ENCODE measurements around the gene ZNF613.
"Not testable (repeated sequence)": the region's sequence is repeated elsewhere in the genome, so short reads cannot be mapped to it uniquely, and the experiment has no call there.

Gene ZNF613

DNA sequence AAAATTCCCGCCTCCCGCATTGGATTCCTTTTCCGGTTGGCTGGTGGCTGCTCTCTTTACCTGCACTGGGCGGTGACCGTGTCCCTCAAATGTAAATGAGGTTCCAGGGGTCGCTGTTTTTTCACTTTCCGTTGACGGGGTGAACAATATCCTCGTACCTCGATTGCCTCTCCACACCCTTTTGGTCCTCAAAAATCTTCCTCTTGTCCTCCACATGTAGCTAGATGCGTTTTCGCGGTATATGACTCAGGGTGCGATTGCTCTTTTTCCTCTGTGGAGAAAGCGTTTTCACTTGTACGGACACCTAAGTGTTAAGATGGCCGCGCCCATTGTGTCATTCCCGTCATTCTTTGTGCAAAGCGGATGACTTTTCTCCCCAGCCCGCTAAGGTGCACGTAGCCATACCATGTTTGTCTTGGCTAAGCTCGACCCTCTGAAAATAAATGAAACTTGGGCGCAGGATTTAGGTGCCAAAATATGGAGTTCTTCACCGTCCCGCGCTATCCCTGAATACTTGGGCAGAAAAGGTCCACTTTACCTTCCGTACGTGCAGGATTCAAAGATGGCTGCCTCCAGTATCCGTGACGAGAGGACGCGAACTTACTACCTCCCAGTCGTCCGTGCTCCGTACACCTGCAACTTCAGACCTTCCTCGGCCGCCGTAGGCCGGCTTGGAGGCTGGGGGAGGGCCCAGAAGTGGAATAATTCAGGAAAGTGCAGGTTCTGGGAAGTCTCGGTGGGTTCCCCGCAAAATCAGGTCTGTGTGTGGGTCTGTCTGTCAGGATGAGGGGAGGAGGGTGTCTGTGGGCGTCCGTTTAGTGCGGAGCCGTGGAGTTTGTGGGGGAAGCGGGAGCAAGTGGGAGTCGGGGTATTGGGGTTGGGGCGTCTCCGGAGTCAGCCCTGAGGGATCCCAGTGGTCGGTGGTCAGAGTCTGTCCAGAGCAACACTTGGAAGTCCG lies at the start of gene ZNF613:
ZNF613 (plus strand) TSS at position 689 of the 958 bp plus-strand sequence. CDS start 8,749 bp downstream, outside the sequence.
- DNase-seq (ENCODE audit: low read depth) = peak; percentile 64

DNA sequence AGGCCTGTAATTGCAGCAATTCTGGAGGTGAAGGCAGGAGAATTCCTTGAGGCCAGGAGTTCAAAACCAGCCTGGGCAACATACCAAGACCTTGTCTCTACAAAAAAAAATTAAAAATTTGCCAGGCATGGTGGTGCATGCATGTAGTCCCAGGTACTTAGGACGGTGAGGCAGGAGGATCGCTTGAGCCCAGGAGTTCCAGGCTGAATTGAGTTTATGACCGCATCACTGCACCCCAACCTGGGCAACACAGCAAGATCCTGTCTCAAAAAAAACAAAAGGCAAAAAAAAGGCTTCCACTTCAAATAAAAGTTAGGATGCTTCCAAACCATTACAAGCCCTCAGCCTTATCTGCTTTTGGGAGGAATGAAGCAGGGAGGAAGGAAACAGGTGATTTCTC lies 44.8 kb upstream of the ZNF613 start:
- no peak for DNase-seq (ENCODE audit: low read depth)

DNA sequence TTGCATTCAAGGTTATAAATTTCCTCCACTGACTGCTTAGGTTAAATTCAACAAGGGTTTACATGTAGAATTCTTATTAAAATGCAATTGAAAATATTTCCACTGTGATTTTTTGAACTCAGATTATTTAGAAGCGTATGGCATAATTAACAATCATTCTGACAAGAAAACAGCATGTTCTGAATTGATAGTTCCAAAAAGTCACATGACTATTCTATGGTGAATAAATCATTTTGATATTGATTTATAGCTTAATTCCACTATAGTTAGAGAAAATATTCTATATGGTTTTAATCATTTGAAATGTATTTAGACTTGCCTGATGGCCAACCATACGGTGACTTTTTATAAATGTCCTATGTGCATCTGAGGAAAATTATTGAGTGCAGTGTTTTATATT lies 42.6 kb upstream of the ZNF613 start:
- DNase-seq (ENCODE audit: low read depth) = no peak

DNA sequence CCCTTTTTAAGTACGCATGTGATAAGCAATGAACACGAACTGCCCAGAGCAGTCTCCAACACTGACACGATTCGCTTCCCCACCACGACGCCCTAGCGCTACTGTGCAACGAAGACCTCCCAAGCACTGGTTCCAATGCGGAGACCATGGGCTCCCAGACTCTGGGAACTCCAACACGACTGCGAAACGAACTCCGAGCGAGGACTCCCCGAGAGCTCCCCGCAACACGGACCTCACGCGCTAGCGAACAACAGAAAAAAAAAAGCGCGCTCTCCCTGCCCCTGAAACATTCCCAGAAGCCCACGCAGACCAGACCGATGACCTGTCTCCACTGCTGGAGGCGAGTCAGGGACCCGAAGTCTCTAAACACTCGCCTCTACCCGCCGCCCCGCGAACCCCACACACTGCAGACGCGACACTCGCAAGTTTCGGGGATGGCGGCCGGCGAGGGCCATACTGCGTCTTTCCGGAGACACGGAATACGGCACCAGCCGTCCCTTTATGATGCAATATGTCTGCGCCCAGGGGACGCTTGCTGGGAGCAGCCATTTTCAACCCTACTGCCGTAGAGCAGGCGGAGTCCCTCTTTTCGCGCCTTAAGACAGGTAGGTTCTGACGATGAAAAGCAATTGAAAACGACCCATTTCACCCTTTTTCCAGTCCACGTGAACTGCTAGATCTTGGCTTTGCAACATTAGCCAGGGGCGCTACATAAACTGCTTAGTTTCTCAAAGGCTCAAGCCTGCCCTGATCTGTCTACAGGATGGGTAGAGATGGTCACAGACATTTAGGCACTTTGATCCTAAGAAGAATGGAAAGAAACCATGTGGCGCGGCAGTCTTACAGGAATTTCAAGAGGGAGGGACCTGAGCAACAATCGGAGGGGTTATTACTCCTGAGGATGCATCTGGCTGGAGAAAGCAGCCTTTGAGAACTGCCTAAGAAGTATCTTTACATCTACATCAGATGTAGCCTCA lies 39.5 kb upstream of the ZNF613 start, which contains the start of gene ZNF577:
ZNF577 (minus strand) TSS at position 430 of the 977 bp plus-strand sequence. CDS start 7,569 bp downstream, outside the sequence.
- DNase-seq (ENCODE audit: low read depth) = peak; percentile 60

GRCh38 chr19:51889934-51890333 lies 37.3 kb upstream of the ZNF613 start:
- no peak for DNase-seq (ENCODE audit: low read depth)

GRCh38 chr19:51891193-51891747 lies 36.0 kb upstream of the ZNF613 start:
- no peak for DNase-seq (ENCODE audit: low read depth)

DNA sequence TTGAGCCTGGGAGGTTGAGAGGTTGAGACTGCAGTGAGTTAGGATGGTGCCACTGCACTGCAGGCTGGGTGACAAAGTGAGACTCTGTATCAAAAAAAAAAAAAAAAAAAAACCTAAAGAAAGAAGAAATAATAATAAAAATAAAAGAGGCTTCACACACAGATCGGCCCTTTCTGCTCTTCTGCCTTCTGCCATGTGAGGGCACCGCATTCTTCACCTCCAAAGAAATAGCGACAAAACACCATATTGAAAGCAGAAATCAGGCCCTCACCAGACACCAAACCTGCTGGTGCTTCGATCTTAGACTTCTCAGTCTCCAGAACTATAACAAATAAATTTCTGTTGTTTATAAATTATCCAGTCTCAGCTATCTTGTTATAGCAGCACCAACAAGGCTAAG lies 25.4 kb upstream of the ZNF613 start:
- DNase-seq (ENCODE audit: low read depth) = no peak

- DNase-seq (ENCODE audit: low read depth) = no peak
Observed at GRCh38 chr19:51903192-51903591, 24.1 kb upstream of the ZNF613 start.

DNA sequence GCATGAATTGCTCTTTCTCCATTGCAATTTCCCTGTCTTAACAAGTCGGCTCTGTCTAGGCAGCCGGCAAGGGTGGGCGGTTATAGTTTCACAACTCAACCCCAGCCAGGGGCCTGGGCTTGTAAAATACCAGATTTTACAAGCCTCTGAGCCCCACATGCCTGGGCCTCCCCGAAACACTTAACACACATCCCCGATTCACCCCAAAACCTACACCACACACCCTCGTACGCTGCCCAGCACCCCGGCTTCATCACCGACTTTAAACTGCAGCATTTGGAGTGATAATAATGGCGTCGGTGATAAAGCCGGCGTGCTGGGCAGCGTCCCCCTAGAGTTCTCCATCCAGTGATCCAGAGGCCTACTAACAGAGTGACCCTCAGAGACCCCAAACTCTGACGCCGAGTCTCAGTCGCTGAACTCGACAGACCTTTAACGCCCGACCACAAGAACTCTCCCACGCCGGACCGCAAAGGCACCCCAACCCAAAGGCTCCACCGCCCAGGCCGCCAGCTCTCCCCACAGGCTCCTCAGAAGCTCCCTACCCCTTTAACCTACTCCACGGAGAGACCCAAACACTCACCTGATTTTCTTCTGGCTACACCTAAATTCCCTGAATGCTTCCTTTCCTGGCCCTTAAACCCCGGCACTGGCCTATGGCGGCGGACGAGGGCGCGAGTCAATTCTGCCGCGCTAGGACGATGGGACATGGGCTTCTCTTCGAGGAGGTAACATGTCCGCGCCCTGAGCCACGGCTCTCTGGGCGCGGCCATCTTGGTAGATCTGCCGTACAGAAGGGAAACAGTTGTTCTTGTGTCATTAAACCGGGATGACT lies 22.7 kb upstream of the ZNF613 start, which contains the start of gene ZNF649:
ZNF649 (minus strand) TSS at position 687 of the 835 bp plus-strand sequence. CDS start 4,910 bp downstream, outside the sequence.
- DNase-seq (ENCODE audit: low read depth) = peak; percentile 54

DNA sequence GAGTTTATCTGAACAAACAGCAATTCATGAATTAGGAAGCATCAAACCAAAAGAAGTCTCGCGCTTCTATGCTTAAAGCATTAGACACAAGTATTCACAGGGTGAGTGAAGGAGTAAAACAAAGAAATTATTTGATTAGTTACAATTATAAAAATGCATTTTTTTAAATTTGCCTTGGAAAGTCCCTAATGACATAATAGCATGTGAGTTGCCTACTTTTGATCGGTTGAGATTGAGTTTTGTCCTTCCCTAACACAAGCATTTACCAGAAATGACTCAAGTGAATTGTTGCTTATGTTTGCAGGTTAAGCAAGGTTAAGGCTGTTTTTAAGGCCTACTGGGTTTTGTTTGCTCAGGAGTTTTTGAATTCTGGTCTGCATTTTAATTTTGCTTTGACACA lies 22.1 kb upstream of the ZNF613 start:
- no peak for DNase-seq (ENCODE audit: low read depth)

GRCh38 chr19:51905639-51906038 lies 21.6 kb upstream of the ZNF613 start:
- not testable (repeated sequence) for DNase-seq (ENCODE audit: low read depth)

DNA sequence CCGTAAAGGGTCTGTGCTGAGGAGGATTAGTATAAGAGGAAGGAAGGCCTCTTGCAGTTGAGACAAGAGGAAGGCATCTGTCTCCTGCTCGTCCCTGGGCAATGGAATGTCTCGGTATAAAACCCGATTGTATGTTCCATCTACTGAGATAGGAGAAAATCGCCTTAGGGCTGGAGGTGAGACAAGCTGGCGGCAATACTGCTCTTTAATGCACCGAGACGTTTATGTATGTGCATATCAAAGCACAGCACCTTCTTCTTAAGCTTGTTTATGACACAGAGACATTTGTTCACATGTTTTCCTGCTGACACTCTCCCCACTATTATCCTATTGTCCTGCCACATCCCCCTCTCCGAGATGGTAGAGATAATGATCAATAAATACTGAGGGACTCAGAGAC lies 21.2 kb upstream of the ZNF613 start:
- not testable (repeated sequence) for DNase-seq (ENCODE audit: low read depth)

GRCh38 chr19:51907981-51908380 lies 19.3 kb upstream of the ZNF613 start:
- DNase-seq (ENCODE audit: low read depth) = not testable (repeated sequence)

DNA sequence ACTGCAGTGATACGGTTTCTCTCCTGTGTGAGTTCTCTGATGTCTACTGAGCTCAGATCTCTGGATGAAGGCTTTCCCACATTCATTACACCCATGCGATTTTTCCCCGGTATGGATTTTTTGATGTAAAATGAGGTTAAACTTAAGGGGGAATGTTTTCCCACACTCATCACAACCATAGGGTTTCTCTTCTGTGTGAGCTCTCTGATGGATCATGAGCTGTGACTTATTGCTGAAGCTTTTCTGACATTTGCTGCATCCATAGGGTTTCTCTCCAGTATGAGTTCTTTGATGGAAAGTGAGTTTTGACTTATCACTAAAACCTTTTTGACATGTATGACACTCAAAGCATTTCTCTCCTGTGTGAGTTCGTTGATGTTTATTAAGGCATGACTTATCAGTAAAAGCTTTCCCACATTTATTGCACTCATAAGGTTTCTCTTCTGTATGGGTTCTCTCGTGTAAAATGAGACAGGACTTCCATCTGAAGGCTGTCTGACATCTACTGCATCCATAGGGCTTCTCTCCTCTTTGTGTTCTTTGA lies 11.9 kb upstream of the ZNF613 start:
- no peak for DNase-seq (ENCODE audit: low read depth)

DNA sequence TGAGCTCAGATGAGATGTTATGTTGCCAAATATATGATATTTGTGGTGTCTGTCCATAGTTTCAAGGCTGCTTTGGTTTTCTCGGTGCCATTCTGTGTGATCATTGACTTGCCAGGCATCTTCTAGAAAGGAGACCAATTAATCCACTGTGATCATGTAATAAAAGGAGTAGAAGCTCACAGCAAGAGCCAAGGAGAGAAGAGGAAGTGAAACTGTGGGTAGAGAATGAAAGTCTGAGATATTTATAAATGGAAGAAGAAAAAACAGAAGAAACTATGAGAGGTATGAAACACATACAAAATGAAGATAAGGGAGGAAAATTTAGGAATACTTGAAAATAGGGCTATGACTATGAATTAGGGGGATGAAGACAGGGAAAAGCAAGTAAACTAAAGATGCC lies 11.1 kb upstream of the ZNF613 start:
- DNase-seq (ENCODE audit: low read depth) = no peak

DNA sequence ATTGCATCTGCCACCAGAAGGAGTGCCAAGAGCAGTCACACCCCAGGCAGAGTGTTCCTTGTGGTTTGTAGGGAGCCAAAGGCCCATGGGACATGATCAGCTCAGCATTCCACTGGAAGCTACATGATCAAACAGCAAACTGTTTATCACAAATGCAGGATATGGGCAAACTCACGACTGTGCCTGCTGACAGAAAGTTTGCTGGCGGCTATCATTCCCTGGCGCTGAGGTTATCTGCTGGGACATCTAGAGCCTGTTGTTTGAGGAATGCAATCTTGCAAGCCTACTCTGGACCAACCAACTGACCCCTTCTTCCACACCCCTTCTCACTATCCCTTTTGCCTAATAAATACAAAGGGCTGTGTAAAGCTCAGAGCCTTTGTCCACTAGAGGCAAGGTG lies 7.7 kb upstream of the ZNF613 start:
- DNase-seq (ENCODE audit: low read depth) = no peak

DNA sequence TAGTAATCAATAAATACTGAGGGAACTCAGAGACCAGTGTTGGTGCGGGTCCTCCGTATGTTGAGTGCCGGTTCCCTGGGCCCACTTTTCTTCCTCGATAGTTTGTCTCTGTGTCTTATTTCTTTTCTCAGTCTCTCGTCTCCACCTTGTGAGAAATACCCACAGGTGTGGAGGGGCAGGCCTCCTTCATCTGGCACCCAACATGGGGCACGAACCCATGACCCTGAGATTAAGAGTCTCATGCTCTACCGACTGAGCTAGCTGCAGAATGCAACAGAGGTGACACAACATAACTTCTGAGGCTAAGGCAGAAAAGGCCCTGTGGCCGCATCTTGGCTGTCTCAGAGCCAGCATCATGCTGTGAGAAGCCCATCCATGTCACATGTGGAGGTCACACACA lies 5.3 kb upstream of the ZNF613 start:
- no peak for DNase-seq (ENCODE audit: low read depth)

- DNase-seq (ENCODE audit: low read depth) = no peak
Observed at GRCh38 chr19:51926426-51926783, 867 bp upstream of the ZNF613 start.

DNA sequence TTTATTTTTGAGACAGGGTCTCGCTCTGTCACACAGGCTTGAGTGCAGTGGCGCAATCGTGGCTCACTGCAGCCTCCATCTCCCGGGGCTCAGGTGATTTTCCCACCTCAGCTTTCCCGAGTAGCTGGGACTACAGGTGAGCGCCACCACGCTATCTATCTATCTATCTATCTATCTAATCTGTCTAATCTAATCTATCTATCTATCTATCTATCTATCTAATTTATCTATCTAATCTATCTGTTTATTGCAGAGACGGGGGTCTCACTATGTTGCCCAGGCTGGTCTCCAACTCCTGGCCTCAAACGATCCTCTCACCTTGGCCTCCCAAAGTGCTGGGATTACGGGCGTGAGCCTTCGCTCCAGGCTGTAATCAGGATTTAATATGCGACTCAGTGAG lies 587 bp downstream of the ZNF613 start:
- no peak for DNase-seq (ENCODE audit: low read depth)

DNA sequence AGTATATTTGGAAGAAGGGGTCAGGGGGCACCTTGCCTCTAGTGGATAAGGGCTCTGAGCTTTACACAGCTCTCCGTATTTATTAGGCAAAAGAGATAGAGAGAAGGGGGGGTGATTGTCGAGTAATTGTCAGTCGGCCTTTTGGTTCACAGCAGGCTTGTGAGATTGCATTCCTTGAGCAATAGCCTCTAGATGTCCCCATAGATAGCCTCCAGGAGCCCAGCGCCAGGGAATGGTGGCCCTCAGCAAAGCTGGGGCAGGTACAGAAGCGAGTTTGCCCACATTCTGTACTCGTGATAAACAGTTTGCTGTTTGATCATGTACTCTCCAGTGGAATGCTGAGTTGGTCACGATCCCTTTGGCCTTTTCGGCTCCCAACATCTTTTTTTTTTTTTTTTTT lies 4.6 kb downstream of the ZNF613 start:
- no peak for DNase-seq (ENCODE audit: low read depth)

DNA sequence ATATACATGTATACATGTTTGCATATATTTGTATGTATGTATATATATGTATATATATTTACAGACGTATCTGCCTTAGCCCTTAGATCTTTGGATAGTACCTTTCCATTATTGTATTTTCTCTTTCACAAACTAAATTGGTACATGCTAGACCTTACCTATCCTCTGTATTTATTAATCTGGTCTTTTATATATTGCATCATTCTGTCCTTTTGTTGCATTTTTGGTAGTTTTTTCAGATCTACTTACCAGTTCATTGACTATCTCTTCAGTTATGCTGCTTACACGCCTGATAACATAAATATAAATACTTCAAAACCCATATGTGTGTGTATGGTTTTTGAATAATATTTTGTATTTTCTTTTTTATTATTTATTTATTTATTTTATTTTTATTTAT lies 11.7 kb downstream of the ZNF613 start:
- no peak for DNase-seq (ENCODE audit: low read depth)
